SK-N-SH (cell line): ENCODE data around the gene BMP6.

ENCODE experiments used
- FOXM1 ChIP-seq: IDR thresholded peaks from 2 replicates; pipeline ENCODE4 v1.4.0; 2012; ENCODE audit warnings: low read depth, mild to moderate bottlenecking
- YY1 ChIP-seq: IDR thresholded peaks from 2 replicates; pipeline ENCODE4 v1.4.0; 2012; ENCODE audit warnings: low read depth, mild to moderate bottlenecking

GRCh38 chr6:7887278-7887991 is 161.5 kb downstream of the BMP6 start:
- TF ChIP-seq FOXM1 (no peak), YY1 (no peak)
